OCI-LY3 (cell line): ENCODE data around the gene G0S2.

Source experiments
- H2AFZ ChIP-seq: fragments of 200-600, 300-600 bp; shearing (Covaris generic); 2 replicates; pipeline ENCODE4 v1.6.0; 2014; ENCODE audit warnings: antibody characterized with exemption, low read depth, low read length
- H3K27ac ChIP-seq: fragments of 200-600, 300-600 bp; sonication (generic); 2 replicates; pipeline ENCODE4 v1.5.1; 2014; ENCODE audit warnings: mild to moderate bottlenecking, low read length, moderate library complexity, mixed read lengths
- H3K27me3 ChIP-seq: fragments of 200-600, 300-600 bp; sonication (generic); 2 replicates; pipeline ENCODE4 v1.6.1; 2014; ENCODE audit warnings: low read depth, low read length, mixed read lengths
- H3K36me3 ChIP-seq: fragments of 200-600, 300-600 bp; sonication (generic); replicated peaks from 2 replicates; pipeline ENCODE3; 2014; ENCODE audit warnings: low read depth, low read length, mixed read lengths
- H3K4me1 ChIP-seq: fragments of 300-600, 200-600 bp; sonication (generic); 2 replicates; pipeline ENCODE4 v1.6.1; 2014; ENCODE audit warnings: low read length, mixed read lengths
- H3K4me2 ChIP-seq: fragments of 200-600, 300-600 bp; sonication (generic); 2 replicates; pipeline ENCODE4 v1.6.1; 2014; ENCODE audit warnings: low read length, mixed read lengths
- H3K4me3 ChIP-seq: fragments of 300-600, 200-600 bp; sonication (generic); 2 replicates; pipeline ENCODE4 v1.5.1; 2014; ENCODE audit warnings: antibody characterized with exemption, mild to moderate bottlenecking, low read length, moderate library complexity
- H3K79me2 ChIP-seq: fragments of 300-600, 200-600 bp; shearing (Covaris generic); 2 replicates; pipeline ENCODE4 v1.6.1; 2014; ENCODE audit warnings: mild to moderate bottlenecking, low read length, mixed read lengths
- H3K9ac ChIP-seq: fragments of 300-600, 200-600 bp; shearing (Covaris generic); 2 replicates; pipeline ENCODE4 v1.6.0; 2014; ENCODE audit warnings: mild to moderate bottlenecking, low read length, moderate library complexity
- H3K9me3 ChIP-seq: fragments of 200-600, 300-600 bp; shearing (Covaris generic); 2 replicates; pipeline ENCODE4 v1.6.1; 2014; ENCODE audit warnings: low read length, mixed read lengths; ENCODE audit not compliant: insufficient read depth
- H4K20me1 ChIP-seq: fragments of 200-600, 300-600 bp; sonication (generic); 2 replicates; pipeline ENCODE4 v1.6.1; 2016; ENCODE audit warnings: low read length, mixed read lengths; ENCODE audit not compliant: insufficient read depth
- EZH2phosphoT487 ChIP-seq: fragments of 200-600 bp; shearing (Covaris generic); IDR thresholded peaks from 2 replicates; pipeline ENCODE4 v1.6.1; 2018; ENCODE audit warnings: antibody characterized with exemption, mixed run types, low read depth
- TF ChIP-seq, protein P1 (sequence below): fragments of 200-600, 300-600 bp; sonication (generic); IDR thresholded peaks from 2 replicates; pipeline ENCODE4 v1.5.1; 2014; ENCODE audit warnings: antibody characterized with exemption, low read length, low read depth

Gene G0S2

GRCh38 chr1:209641832-209642172 lies 33.4 kb upstream of the G0S2 start:
- TF ChIP-seq EZH2phosphoT487: no peak
- TF ChIP-seq, protein P1, sequence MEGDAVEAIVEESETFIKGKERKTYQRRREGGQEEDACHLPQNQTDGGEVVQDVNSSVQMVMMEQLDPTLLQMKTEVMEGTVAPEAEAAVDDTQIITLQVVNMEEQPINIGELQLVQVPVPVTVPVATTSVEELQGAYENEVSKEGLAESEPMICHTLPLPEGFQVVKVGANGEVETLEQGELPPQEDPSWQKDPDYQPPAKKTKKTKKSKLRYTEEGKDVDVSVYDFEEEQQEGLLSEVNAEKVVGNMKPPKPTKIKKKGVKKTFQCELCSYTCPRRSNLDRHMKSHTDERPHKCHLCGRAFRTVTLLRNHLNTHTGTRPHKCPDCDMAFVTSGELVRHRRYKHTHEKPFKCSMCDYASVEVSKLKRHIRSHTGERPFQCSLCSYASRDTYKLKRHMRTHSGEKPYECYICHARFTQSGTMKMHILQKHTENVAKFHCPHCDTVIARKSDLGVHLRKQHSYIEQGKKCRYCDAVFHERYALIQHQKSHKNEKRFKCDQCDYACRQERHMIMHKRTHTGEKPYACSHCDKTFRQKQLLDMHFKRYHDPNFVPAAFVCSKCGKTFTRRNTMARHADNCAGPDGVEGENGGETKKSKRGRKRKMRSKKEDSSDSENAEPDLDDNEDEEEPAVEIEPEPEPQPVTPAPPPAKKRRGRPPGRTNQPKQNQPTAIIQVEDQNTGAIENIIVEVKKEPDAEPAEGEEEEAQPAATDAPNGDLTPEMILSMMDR: no peak
- Histone ChIP-seq H3K79me2 (no peaks in the 10 kb centered on the region), H4K20me1 (no peaks in the 10 kb centered on the region), H3K9ac (no peak overlapping the region), H3K4me2 (peak overlapping the region; percentile 37; the same call in 1 of the 2 replicates), H3K27ac (no peak overlapping the region), H3K36me3 (no peaks in the 10 kb centered on the region), H3K9me3 (no peaks in the 10 kb centered on the region), H3K4me3 (no peak overlapping the region), H3K4me1 (peaks cover 13% of the 10 kb centered on the region), H3K27me3 (peaks cover 13% of the 10 kb centered on the region), H2AFZ (no peak overlapping the region)

DNA sequence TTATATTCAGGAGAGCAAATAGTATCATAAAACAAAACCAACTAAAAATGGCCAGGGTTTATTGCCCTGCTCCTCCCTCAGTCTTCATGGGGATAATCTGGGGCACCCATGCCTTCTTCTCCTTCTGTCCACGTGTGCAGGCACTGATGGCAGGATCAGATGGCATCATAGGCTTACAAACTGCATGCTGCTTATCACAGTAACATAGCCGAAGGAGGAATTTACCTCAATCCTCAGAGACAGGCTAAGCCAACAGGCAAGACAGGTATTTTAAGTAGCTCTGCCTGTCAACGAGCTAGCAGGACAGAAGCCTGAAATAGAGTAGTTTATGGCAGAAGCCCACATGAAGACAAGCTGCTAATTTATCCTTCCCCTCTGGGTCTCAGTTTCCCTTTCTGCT lies 32.4 kb upstream of the G0S2 start:
- TF ChIP-seq, protein P1: no peak
- no peak for TF ChIP-seq EZH2phosphoT487

GRCh38 chr1:209643285-209644020 lies 31.8 kb upstream of the G0S2 start:
- Histone ChIP-seq H3K27me3 (0 out of 2 replicates have a peak, but pooled peaks cover under 1% of the 10 kb centered on the region), H3K27ac (no peak overlapping the region), H3K4me2 (no peak overlapping the region), H3K4me1 (peaks cover 10% of the 10 kb centered on the region), H3K36me3 (no peaks in the 10 kb centered on the region), H3K79me2 (no peaks in the 10 kb centered on the region), H2AFZ (no peak overlapping the region), H3K9me3 (no peaks in the 10 kb centered on the region), H3K4me3 (no peak overlapping the region), H4K20me1 (no peaks in the 10 kb centered on the region), H3K9ac (no peak overlapping the region)
- no peak for TF ChIP-seq EZH2phosphoT487
- TF ChIP-seq, protein P1: no peak

More for the DNA sequence above, 32.4 kb upstream of the G0S2 start:
- H3K9ac ChIP-seq: no peak overlapping the region
- H4K20me1 ChIP-seq: no peaks in the 10 kb centered on the region
- H3K9me3 ChIP-seq: no peaks in the 10 kb centered on the region
- no peak overlapping the region for H3K4me3 ChIP-seq
- H3K79me2 ChIP-seq: no peaks in the 10 kb centered on the region
- H3K27me3 ChIP-seq: peaks cover 7% of the 10 kb centered on the region
- H3K27ac ChIP-seq: no peak overlapping the region
- H2AFZ ChIP-seq: no peak overlapping the region
- no peak overlapping the region for H3K4me2 ChIP-seq
- H3K36me3 ChIP-seq: no peaks in the 10 kb centered on the region
- H3K4me1 ChIP-seq: peaks cover 10% of the 10 kb centered on the region

DNA sequence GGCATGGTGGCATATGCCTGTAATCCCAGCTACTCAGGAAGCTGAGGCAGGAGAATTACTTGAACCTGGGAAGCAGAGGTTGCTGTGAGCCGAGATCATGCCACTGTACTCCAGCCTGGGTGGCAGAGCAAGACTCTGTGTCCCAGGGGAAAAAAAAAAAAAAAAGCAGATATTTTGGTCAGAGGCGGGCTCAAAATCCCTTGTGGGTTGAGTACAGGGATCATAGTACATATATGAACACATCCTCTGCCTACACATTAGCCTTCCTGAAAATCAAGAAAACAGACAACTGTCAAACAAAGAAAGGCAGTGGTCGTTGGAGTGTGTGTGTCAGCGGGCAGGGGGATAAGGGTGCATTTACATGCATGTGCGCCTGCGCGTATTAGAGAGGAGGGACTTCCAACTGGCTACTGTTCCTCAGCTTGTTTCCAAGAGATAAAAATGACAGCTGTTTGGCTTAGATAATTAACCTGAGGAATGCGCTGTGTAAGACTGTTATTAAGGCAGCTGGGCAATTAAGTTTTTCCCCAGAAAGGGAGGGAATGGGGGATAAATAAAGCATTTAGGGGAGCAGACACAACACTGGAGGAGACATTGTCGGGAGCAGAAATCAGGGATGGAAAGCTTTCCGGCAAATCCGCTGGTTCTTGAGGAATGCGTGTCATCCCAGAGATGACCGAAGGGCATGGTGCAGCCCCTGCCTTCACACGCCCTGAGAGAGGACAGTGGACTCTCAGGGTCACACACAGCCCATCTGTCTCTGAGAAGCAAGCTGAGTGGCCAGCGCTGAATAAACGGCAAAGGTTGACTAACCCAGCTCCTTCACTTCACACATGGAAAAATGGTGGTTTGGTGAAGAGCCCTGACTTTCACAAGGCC lies 29.4 kb upstream of the G0S2 start:
- H3K4me2 ChIP-seq: no peak overlapping the region

More for the DNA sequence above, 29.4 kb upstream of the G0S2 start:
- no peak for TF ChIP-seq EZH2phosphoT487
- TF ChIP-seq, protein P1: no peak
- no peak overlapping the region for H3K4me3 ChIP-seq
- no peaks in the 10 kb centered on the region for H3K36me3 ChIP-seq
- H2AFZ ChIP-seq: no peak overlapping the region
- no peaks in the 10 kb centered on the region for H4K20me1 ChIP-seq
- H3K79me2 ChIP-seq: no peaks in the 10 kb centered on the region
- H3K27me3 ChIP-seq: no peaks in the 10 kb centered on the region
- no peak overlapping the region for H3K9ac ChIP-seq
- peaks cover 13% of the 10 kb centered on the region for H3K4me1 ChIP-seq
- H3K9me3 ChIP-seq: no peaks in the 10 kb centered on the region
- no peak overlapping the region for H3K27ac ChIP-seq
